HEK293 (cell line): ENCODE data around the gene CTIF.

Experiments
- CTCF ChIA-PET: fragments of 350-600 bp; formaldehyde crosslinking; extraction: SDS; loops from one replicate; lab custom pipeline; 2021; ENCODE audit warnings: antibody characterized with exemption; lab: Yijun Ruan, JAX
- POLR2A ChIA-PET: fragments of 300-600 bp; formaldehyde crosslinking; extraction: SDS; loops from one replicate; lab custom pipeline; 2020; ENCODE audit warnings: antibody characterized with exemption, inconsistent platforms; lab: Yijun Ruan, JAX
- H3K27ac ChIP-seq: fragments of 200-500 bp; sonication (Bioruptor generic); 2 replicates; pipeline ENCODE4 v1.5.1; 2014; ENCODE audit warnings: low read depth, low read length, control low read depth, inconsistent platforms; ENCODE audit errors: extremely low read depth
- H3K36me3 ChIP-seq, 2 experiments: fragments of 200-500 bp in 1 of 2; sonication (Bioruptor generic) in 1 of 2; 1 replicate in 1 of 2; 2 replicates in 1 of 2; pipeline ENCODE4 v1.5.1; 2014 to 2017; ENCODE audit warnings: inconsistent platforms in 2 of 2, low read length in 2 of 2; ENCODE audit not compliant: control insufficient read depth in 2 of 2, insufficient read depth in 1 of 2
- H3K4me1 ChIP-seq: fragments of 200-500 bp; sonication (Bioruptor generic); 2 replicates; pipeline ENCODE4 v1.5.1; 2014; ENCODE audit warnings: mild to moderate bottlenecking, low read length, inconsistent platforms; ENCODE audit not compliant: control insufficient read depth, insufficient read depth
- H3K4me3 ChIP-seq: 2 replicates; pipeline ENCODE4 v1.5.1; 2011; ENCODE audit warnings: low read depth, mild to moderate bottlenecking, control low read depth, low read length, moderate library complexity
- H3K9me3 ChIP-seq: fragments of 200-500 bp; sonication (Bioruptor generic); 2 replicates; pipeline ENCODE4 v1.5.1; 2014; ENCODE audit warnings: low read depth, low read length, inconsistent platforms; ENCODE audit not compliant: control insufficient read depth, insufficient read depth
- IKZF3 ChIP-seq: fragments of 450-650 bp; IDR thresholded peaks from 2 replicates; pipeline ENCODE4 v1.5.0; 2018; ENCODE audit warnings: missing biosample characterization, mild to moderate bottlenecking, missing genetic modification characterization, moderate library complexity
- KLF1 ChIP-seq: fragments of 450-650 bp; formaldehyde crosslinking; IDR thresholded peaks from 2 replicates; pipeline ENCODE4 v1.5.1; 2016; ENCODE audit warnings: missing biosample characterization, missing genetic modification characterization
- OSR2 ChIP-seq: fragments of 450-650 bp; formaldehyde crosslinking; IDR thresholded peaks from 2 replicates; pipeline ENCODE4 v1.5.1; 2016; ENCODE audit warnings: missing biosample characterization, missing genetic modification characterization
- PRDM6 ChIP-seq: fragments of 450-650 bp; formaldehyde crosslinking; IDR thresholded peaks from 2 replicates; pipeline ENCODE4 v1.5.1; 2017; ENCODE audit warnings: missing biosample characterization, missing genetic modification characterization
- SP2 ChIP-seq: fragments of 450-650 bp; formaldehyde crosslinking; IDR thresholded peaks from 2 replicates; pipeline ENCODE4 v1.5.1; 2016; ENCODE audit warnings: missing biosample characterization, missing genetic modification characterization
- ZBTB20 ChIP-seq: fragments of 450-650 bp; formaldehyde crosslinking; IDR thresholded peaks from 2 replicates; pipeline ENCODE4 v1.5.1; 2016; ENCODE audit warnings: missing biosample characterization, missing genetic modification characterization
- ZBTB48 ChIP-seq: fragments of 450-650 bp; formaldehyde crosslinking; IDR thresholded peaks from 2 replicates; pipeline ENCODE4 v1.5.1; 2016; ENCODE audit warnings: missing biosample characterization, missing genetic modification characterization
- ZBTB6 ChIP-seq: fragments of 450-650 bp; formaldehyde crosslinking; IDR thresholded peaks from 2 replicates; pipeline ENCODE4 v1.5.1; 2017; ENCODE audit warnings: missing biosample characterization, missing genetic modification characterization
- ZNF114 ChIP-seq: fragments of 450-650 bp; formaldehyde crosslinking; IDR thresholded peaks from 2 replicates; pipeline ENCODE4 v1.5.0; 2017; ENCODE audit warnings: missing biosample characterization, missing genetic modification characterization
- ZNF146 ChIP-seq: fragments of 450-650 bp; formaldehyde crosslinking; IDR thresholded peaks from 2 replicates; pipeline ENCODE4 v1.5.1; 2016; ENCODE audit warnings: missing biosample characterization, missing genetic modification characterization
- ZNF157 ChIP-seq: fragments of 450-650 bp; formaldehyde crosslinking; IDR thresholded peaks from 2 replicates; pipeline ENCODE4 v1.5.1; 2016; ENCODE audit warnings: missing biosample characterization, missing genetic modification characterization
- ZNF175 ChIP-seq: fragments of 450-650 bp; formaldehyde crosslinking; IDR thresholded peaks from 2 replicates; pipeline ENCODE4 v1.5.1; 2016; ENCODE audit warnings: missing biosample characterization, missing genetic modification characterization
- ZNF2 ChIP-seq: fragments of 450-650 bp; formaldehyde crosslinking; IDR thresholded peaks from 2 replicates; pipeline ENCODE4 v1.5.1; 2016; ENCODE audit warnings: missing biosample characterization, missing genetic modification characterization
- ZNF221 ChIP-seq: fragments of 450-650 bp; formaldehyde crosslinking; IDR thresholded peaks from 2 replicates; pipeline ENCODE4 v1.5.1; 2017; ENCODE audit warnings: missing biosample characterization, missing genetic modification characterization, borderline replicate concordance
- ZNF248 ChIP-seq: fragments of 450-650 bp; formaldehyde crosslinking; IDR thresholded peaks from 2 replicates; pipeline ENCODE4 v1.5.1; 2017; ENCODE audit warnings: missing biosample characterization, missing genetic modification characterization
- ZNF433 ChIP-seq: fragments of 450-650 bp; formaldehyde crosslinking; IDR thresholded peaks from 2 replicates; pipeline ENCODE4 v1.5.1; 2016; ENCODE audit warnings: missing biosample characterization, missing genetic modification characterization, low read depth
- ZNF521 ChIP-seq: fragments of 450-650 bp; formaldehyde crosslinking; IDR thresholded peaks from 2 replicates; pipeline ENCODE4 v1.5.1; 2017; ENCODE audit warnings: missing biosample characterization, mild to moderate bottlenecking, missing genetic modification characterization
- ZNF549 ChIP-seq: fragments of 450-650 bp; IDR thresholded peaks from 2 replicates; pipeline ENCODE4 v1.5.1; 2018; ENCODE audit warnings: missing biosample characterization, missing genetic modification characterization, mild to moderate bottlenecking, inconsistent platforms, moderate library complexity
- ZNF558 ChIP-seq: fragments of 450-650 bp; formaldehyde crosslinking; IDR thresholded peaks from 2 replicates; pipeline ENCODE4 v1.5.1; 2016; ENCODE audit warnings: missing biosample characterization, missing genetic modification characterization
- ZNF654 ChIP-seq: fragments of 450-650 bp; formaldehyde crosslinking; IDR thresholded peaks from 2 replicates; pipeline ENCODE4 v1.5.1; 2016; ENCODE audit warnings: low read depth, missing biosample characterization, missing genetic modification characterization
- ZNF660 ChIP-seq: fragments of 450-650 bp; IDR thresholded peaks from 2 replicates; pipeline ENCODE4 v1.5.1; 2018; ENCODE audit warnings: missing biosample characterization, mild to moderate bottlenecking, missing genetic modification characterization
- ZNF677 ChIP-seq: fragments of 450-650 bp; IDR thresholded peaks from 2 replicates; pipeline ENCODE4 v1.5.0; 2018; ENCODE audit warnings: missing biosample characterization, mild to moderate bottlenecking, missing genetic modification characterization, moderate library complexity
- ZNF701 ChIP-seq: fragments of 450-650 bp; formaldehyde crosslinking; IDR thresholded peaks from 2 replicates; pipeline ENCODE4 v1.5.1; 2016; ENCODE audit warnings: missing biosample characterization, missing genetic modification characterization
- ZNF792 ChIP-seq: fragments of 450-650 bp; formaldehyde crosslinking; IDR thresholded peaks from 2 replicates; pipeline ENCODE4 v1.5.1; 2016; ENCODE audit warnings: missing biosample characterization, missing genetic modification characterization
- TF ChIP-seq, protein P1 (sequence below): fragments of 450-650 bp; IDR thresholded peaks from 2 replicates; pipeline ENCODE4 v1.5.1; 2018; ENCODE audit warnings: missing biosample characterization, mild to moderate bottlenecking, missing genetic modification characterization
- TF ChIP-seq, protein P2 (sequence below): fragments of 450-650 bp; formaldehyde crosslinking; IDR thresholded peaks from 2 replicates; pipeline ENCODE4 v1.5.1; 2016; ENCODE audit warnings: missing biosample characterization, missing genetic modification characterization
- TF ChIP-seq, protein P3 (sequence below): fragments of 450-650 bp; formaldehyde crosslinking; IDR thresholded peaks from 2 replicates; pipeline ENCODE4 v1.5.1; 2016; ENCODE audit warnings: missing biosample characterization, missing genetic modification characterization
- TF ChIP-seq, protein P4 (sequence below): fragments of 450-650 bp; formaldehyde crosslinking; IDR thresholded peaks from 2 replicates; pipeline ENCODE4 v1.5.1; 2016; ENCODE audit warnings: missing biosample characterization, missing genetic modification characterization
- TF ChIP-seq, protein P5 (sequence below): fragments of 450-650 bp; formaldehyde crosslinking; IDR thresholded peaks from 2 replicates; pipeline ENCODE4 v1.5.1; 2016; ENCODE audit warnings: missing biosample characterization, missing genetic modification characterization

CTIF gene

DNA sequence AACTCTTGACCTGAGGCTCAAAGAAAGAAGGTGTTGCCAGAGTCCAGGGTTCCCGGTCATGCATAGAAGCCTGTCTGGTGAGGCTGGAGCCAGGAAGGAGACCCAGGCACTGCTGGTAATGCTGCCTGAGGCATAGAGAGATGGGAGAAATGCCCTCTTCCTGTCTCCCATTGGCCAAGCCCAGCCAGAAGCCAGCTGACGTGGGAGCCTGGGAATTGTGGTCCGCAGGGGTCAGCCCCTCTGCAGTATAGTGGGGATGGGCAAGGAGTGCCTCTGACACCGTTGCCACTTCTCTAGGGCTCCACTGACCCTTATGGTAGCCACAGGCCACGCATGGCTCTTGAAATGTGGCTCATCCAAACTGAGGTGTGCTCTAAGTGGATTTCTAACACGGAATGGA, 95.7 kb downstream of the CTIF start:
- H3K36me3 ChIP-seq: no peaks in the 10 kb centered on the region

DNA sequence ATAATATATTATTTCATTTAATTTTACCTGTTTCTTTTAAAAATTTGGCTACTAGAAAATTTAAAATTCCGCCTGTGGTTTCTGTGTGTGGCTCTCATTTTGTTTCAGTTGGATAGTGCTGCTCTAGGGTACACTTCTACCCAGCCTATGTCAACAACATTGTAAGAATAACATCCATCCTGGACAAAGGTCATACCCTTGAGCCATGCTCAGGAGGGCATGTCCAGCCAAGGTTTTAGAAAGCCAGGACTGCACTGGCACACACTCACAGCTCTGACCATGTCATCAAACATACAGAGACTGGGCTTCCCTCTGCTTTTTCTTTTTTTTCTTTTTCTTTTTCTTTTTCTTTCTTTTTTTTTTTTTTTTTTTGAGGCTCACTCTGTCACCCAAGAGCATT, 96.1 kb downstream of the CTIF start:
- Histone ChIP-seq H3K4me1 (0 out of 2 replicates have a peak, but pooled peaks cover 1% of the 10 kb centered on the region), H3K27ac (no peak overlapping the region), H3K9me3 (no peaks in the 10 kb centered on the region), H3K4me3 (no peak overlapping the region), H3K36me3 (no peaks in the 10 kb centered on the region)
- ChIA-PET POLR2A (no interaction called here), CTCF (no interaction called here)
- no peak for TF ChIP-seq KLF1 (tag by site-specific recombination)
- no peak for TF ChIP-seq SP2 (tag by site-specific recombination)
- TF ChIP-seq ZNF654 (tag by site-specific recombination): no peak
- TF ChIP-seq IKZF3: no peak
- TF ChIP-seq OSR2: no peak
- no peak for TF ChIP-seq PRDM6 (tag by site-specific recombination)
- no peak for TF ChIP-seq ZNF677 (tag by site-specific recombination)
- TF ChIP-seq ZNF2 (tag by site-specific recombination): no peak
- TF ChIP-seq ZBTB48 (tag by site-specific recombination): no peak
- no peak for TF ChIP-seq ZBTB20 (tag by site-specific recombination)
- TF ChIP-seq ZNF248 (tag by site-specific recombination): no peak
- no peak for TF ChIP-seq ZNF114 (tag by site-specific recombination)
- no peak for TF ChIP-seq ZNF660
- TF ChIP-seq, protein P1, sequence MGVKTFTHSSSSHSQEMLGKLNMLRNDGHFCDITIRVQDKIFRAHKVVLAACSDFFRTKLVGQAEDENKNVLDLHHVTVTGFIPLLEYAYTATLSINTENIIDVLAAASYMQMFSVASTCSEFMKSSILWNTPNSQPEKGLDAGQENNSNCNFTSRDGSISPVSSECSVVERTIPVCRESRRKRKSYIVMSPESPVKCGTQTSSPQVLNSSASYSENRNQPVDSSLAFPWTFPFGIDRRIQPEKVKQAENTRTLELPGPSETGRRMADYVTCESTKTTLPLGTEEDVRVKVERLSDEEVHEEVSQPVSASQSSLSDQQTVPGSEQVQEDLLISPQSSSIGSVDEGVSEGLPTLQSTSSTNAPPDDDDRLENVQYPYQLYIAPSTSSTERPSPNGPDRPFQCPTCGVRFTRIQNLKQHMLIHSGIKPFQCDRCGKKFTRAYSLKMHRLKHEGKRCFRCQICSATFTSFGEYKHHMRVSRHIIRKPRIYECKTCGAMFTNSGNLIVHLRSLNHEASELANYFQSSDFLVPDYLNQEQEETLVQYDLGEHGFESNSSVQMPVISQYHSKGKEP (tag by site-specific recombination): no peak
- TF ChIP-seq, protein P2, sequence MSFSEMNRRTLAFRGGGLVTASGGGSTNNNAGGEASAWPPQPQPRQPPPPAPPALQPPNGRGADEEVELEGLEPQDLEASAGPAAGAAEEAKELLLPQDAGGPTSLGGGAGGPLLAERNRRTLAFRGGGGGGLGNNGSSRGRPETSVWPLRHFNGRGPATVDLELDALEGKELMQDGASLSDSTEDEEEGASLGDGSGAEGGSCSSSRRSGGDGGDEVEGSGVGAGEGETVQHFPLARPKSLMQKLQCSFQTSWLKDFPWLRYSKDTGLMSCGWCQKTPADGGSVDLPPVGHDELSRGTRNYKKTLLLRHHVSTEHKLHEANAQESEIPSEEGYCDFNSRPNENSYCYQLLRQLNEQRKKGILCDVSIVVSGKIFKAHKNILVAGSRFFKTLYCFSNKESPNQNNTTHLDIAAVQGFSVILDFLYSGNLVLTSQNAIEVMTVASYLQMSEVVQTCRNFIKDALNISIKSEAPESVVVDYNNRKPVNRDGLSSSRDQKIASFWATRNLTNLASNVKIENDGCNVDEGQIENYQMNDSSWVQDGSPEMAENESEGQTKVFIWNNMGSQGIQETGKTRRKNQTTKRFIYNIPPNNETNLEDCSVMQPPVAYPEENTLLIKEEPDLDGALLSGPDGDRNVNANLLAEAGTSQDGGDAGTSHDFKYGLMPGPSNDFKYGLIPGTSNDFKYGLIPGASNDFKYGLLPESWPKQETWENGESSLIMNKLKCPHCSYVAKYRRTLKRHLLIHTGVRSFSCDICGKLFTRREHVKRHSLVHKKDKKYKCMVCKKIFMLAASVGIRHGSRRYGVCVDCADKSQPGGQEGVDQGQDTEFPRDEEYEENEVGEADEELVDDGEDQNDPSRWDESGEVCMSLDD (tag by site-specific recombination): no peak

More for the DNA sequence above, 95.7 kb downstream of the CTIF start:
- 0 out of 2 replicates have a peak, but pooled peaks cover 2% of the 10 kb centered on the region for H3K4me1 ChIP-seq
- POLR2A ChIA-PET: no interaction called here
- no peaks in the 10 kb centered on the region for H3K9me3 ChIP-seq
- H3K27ac ChIP-seq: no peak overlapping the region
- TF ChIP-seq ZBTB6 (tag by site-specific recombination) (no peak), ZNF701 (no peak), ZNF175 (tag by site-specific recombination) (no peak), ZNF521 (no peak), ZNF558 (no peak), ZNF549 (tag by site-specific recombination) (no peak), ZNF433 (tag by site-specific recombination) (no peak), ZNF157 (tag by site-specific recombination) (no peak), ZNF146 (tag by site-specific recombination) (no peak), ZNF221 (tag by site-specific recombination) (no peak), ZNF114 (tag by site-specific recombination) (no peak), ZNF792 (tag by site-specific recombination) (no peak)
- TF ChIP-seq, protein P3, sequence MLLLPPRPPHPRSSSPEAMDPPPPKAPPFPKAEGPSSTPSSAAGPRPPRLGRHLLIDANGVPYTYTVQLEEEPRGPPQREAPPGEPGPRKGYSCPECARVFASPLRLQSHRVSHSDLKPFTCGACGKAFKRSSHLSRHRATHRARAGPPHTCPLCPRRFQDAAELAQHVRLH (tag by site-specific recombination): no peak
- TF ChIP-seq, protein P4, sequence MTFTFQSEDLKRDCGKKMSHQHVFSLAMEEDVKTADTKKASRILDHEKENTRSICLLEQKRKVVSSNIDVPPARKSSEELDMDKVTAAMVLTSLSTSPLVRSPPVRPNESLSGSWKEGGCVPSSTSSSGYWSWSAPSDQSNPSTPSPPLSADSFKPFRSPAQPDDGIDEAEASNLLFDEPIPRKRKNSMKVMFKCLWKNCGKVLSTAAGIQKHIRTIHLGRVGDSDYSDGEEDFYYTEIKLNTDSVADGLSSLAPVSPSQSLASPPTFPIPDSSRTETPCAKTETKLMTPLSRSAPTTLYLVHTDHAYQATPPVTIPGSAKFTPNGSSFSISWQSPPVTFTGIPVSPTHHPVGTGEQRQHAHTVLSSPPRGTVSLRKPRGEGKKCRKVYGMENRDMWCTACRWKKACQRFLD (tag by site-specific recombination): no peak
- TF ChIP-seq, protein P5, sequence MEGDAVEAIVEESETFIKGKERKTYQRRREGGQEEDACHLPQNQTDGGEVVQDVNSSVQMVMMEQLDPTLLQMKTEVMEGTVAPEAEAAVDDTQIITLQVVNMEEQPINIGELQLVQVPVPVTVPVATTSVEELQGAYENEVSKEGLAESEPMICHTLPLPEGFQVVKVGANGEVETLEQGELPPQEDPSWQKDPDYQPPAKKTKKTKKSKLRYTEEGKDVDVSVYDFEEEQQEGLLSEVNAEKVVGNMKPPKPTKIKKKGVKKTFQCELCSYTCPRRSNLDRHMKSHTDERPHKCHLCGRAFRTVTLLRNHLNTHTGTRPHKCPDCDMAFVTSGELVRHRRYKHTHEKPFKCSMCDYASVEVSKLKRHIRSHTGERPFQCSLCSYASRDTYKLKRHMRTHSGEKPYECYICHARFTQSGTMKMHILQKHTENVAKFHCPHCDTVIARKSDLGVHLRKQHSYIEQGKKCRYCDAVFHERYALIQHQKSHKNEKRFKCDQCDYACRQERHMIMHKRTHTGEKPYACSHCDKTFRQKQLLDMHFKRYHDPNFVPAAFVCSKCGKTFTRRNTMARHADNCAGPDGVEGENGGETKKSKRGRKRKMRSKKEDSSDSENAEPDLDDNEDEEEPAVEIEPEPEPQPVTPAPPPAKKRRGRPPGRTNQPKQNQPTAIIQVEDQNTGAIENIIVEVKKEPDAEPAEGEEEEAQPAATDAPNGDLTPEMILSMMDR: no peak
- CTCF ChIA-PET: interaction anchor here (0.9 kb wide), 1 partner anchor 30 kb away, joined by 4 read pairs; no protein-coding TSS in a partner anchor
- H3K4me3 ChIP-seq: no peak overlapping the region
